Heart left ventricle (tissue), 13 donors: ENCODE results near the gene LRRC58.

Experiments
- CTCF ChIP-seq, 12 donors: fragments of 200-600 bp; sonication (generic) in 4 of 12; IDR thresholded peaks; one replicate each; pipeline versions ENCODE4 v1.5.0 to v1.8.0; 2018 to 2022; ENCODE audit warnings: antibody characterized with exemption in 12 of 12, mild to moderate bottlenecking in 5 of 12
- POLR2A ChIP-seq, 2 donors: fragments of 450-650 bp; IDR thresholded peaks; one replicate each; pipeline ENCODE4 v1.6.1; 2017; ENCODE audit warnings: antibody characterized with exemption in 2 of 2, mild to moderate bottlenecking in 2 of 2, moderate library complexity in 2 of 2
- donor health status: ischemic (EF 13 %, LVEDD 7.1; RV severe dilation, severe dysfunction).
- donor health status: DM: no; HTN: yes; CAD: no.
- donor health status: DM: no; HTN: no; CAD: no.
- donor health status: ischemic (EF 25% LVEDD 6.9; RV normal size, moderate dysfunction).
- donor health status: ischemic (EF 25% LVEDD 5.7; RV mildly dilated, moderate dysfunction).
- donor health status: ischemic (EF 35%, LVEDD 5.7; RV mildly dilated, moderate dysfunction).
- donor health status: nonischemic (EF 11% LVEDD 7.7; RV severe dilation, severe dysfunction).
- donor health status: DM: yes; HTN: yes; CAD: no.
- donor health status: PGD.
- donor health status: ischemic (EF 29% LVEDD 5.4; RV normal size, mild dysfunction).
- donor health status: nonischemic (EF 23%, LVEDD 6.1; RV moderate dilation, normal function).

GRCh38 chr3:120364101-120364500 is 14.9 kb upstream of the LRRC58 start:
- TF ChIP-seq CTCF (IDR thresholded peaks at IDR 0.05), result no peak
- TF ChIP-seq POLR2A (IDR thresholded peaks at IDR 0.05), result no peak
